ENCODE results near the gene SLC25A21.

GRCh38 chr14:36869125-36869524 is 303.3 kb downstream of the SLC25A21 start:
- TF ChIP-seq, protein P1, sequence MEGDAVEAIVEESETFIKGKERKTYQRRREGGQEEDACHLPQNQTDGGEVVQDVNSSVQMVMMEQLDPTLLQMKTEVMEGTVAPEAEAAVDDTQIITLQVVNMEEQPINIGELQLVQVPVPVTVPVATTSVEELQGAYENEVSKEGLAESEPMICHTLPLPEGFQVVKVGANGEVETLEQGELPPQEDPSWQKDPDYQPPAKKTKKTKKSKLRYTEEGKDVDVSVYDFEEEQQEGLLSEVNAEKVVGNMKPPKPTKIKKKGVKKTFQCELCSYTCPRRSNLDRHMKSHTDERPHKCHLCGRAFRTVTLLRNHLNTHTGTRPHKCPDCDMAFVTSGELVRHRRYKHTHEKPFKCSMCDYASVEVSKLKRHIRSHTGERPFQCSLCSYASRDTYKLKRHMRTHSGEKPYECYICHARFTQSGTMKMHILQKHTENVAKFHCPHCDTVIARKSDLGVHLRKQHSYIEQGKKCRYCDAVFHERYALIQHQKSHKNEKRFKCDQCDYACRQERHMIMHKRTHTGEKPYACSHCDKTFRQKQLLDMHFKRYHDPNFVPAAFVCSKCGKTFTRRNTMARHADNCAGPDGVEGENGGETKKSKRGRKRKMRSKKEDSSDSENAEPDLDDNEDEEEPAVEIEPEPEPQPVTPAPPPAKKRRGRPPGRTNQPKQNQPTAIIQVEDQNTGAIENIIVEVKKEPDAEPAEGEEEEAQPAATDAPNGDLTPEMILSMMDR (conservative IDR thresholded peaks at IDR 0.05; ENCODE audit: low read depth in 2 of 2), result no peak
- TF ChIP-seq REST (IDR thresholded peaks at IDR 0.05; ENCODE audit: unreplicated experiment) (no peak), EZH2 (IDR thresholded peaks at IDR 0.05; ENCODE audit: low read depth, unreplicated experiment) (no peak), EZH2phosphoT487 (IDR thresholded peaks at IDR 0.05; ENCODE audit: unreplicated experiment) (no peak), CREB1 (CRISPR knock-in tag; IDR thresholded peaks at IDR 0.05; ENCODE audit: low read depth) (no peak), POLR2AphosphoS5 (IDR thresholded peaks at IDR 0.05; ENCODE audit: low read depth) (no peak), ZNF331 (CRISPR knock-in tag; IDR thresholded peaks at IDR 0.05; ENCODE audit: low read depth) (no peak), STAT1 (IDR thresholded peaks at IDR 0.05; ENCODE audit: unreplicated experiment) (no peak)

All from GM23338 (cell line).